Stimulated activated CD4-positive, alpha-beta T cell treated with anti-CD3 and anti-CD28 coated beads, Interleukin-2, amount 100 ng/mL, for 4 hours (primary cell): Measurements from ENCODE around the gene APOL5.

Experiments used
- DNase-seq: peaks from one replicate; pipeline ENCODE4 v3.0.0-alpha.2; 2020; ENCODE audit warnings: low read depth

Gene APOL5

DNA sequence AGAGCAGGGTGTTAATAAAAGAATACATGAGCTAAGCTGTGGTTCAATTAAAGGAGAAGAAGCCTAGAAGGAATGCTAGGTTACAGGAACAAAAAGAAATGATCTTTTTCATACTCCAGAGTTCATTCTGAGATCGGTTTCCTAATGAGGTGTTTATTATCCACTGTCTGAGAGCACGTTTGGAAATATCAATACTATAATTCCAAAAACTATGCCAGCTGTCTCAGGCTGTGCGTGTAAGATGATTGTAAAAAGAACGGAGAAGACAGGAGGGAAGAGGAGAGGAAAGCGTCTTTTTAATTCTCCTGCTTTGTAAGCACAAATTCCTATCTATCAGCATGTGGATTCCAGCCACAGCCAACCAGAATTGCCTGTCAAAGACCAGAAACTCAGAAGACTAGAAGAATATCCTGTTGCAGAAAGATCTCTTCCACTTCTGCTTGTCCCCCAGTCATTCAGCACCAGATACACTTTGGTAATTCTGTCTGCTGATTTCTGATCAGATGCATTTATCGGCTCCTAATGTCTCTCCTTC lies 25.7 kb downstream of the APOL5 start:
- no peak for DNase-seq

DNA sequence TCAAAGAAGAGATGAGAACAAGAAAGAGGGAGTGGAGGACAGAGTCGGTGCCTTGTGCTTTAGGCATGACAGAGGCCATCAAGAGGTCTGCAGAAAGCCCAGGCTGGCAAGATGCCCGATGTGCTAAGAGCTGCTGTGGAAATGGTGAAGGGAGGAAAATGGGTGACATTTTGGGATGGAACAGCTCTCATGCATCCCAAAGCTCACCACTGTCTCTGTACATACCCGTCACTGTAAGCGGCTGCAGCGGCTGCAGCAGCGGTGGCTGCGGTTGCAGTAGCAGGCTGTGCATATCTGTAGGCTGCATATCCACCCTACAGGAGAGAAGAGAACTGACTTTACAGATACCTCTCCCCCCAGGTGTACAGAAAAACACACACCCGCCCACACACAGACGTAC lies 28.6 kb downstream of the APOL5 start:
- no peak for DNase-seq

DNA sequence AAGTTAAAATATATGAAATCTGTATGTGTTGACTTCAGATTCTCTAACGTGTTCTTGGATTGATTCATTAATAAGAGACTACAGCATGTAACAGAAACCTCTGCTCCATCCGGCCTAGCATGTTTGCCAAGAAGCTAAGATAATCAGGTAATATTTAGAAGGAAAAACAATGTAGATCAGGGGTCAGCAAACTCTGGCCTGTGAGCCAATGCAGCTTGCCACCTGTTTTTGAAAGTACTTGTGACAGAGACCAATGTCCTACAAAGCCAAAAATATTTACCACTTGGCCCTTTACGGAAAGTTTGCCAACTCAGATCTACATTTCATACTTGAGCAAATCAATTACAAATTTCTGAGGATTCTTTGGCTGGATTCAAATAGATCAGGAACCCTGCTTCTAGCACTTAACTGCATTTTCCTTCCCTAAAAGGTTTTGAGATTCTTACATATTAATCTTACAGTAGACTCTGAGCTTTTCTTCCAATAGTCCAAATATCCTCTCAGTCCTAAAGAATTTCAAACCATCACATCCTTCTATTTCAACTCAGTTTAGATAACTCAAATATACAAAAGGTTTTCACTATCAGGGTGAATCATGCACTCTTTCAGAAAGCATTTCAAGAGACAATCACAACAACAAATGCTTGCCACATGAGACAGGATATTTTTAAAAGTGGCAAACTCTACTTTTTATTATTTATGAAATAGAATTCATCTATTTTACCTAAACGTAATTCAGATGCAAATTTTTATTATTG lies 29.5 kb downstream of the APOL5 start:
- DNase-seq, result no peak

DNA sequence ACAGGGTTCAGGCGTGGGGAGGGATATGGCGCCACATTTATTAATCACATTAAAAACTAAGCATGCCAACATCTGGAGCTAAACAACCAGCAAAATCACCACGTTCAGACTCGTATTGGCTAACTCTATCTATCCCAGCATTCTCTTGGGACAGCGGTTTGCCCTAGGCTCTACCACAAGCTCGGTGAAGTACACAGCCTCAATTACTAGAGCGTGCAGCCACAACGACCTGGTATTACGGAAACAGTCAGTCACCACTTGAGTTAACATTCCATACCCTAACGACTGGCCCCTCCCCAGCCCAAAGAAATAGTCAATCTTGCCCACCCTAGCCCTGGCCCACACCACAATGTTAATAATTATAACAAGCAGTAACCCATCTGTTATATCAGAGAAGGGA lies 32.1 kb downstream of the APOL5 start:
- no peak for DNase-seq

DNA sequence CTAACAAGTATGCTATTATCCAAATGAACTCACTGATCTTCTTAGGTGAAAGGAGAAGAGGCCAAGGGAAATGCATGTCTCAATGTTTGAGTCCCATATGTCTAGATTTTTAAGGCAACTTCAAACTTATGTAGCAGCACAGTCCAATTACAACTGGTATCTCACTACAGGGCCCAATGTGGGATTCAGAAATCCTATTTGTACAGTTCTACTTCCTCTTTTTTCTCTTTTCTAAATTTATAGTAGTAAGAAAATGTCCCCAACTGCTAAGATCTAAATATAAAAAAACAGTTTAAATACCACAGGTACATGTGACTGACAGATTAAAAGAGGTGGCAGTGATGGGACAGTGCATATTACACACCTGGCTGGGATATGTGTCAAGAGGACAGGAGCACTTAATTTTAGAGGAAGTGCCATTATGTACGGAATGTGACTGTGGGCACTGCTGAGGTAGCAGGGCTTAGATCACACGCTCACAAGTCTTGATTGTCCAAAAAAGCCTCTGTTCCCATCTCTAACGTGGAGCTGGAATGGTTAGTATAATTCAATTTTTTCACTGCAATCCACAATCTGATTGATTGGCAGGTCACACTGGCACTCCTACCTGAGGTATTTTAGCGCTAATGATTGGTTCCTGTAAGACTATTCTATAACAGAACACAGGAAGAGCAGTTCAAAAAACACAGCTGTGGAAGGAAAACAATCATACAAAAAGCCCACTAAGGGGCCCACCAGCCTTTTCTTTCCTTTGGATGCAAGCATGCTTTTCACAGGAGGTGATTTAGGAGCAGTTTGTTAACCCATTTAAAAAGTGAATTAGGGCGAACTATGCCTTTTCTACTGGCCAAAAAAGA lies 34.6 kb downstream of the APOL5 start:
- no peak for DNase-seq

DNA sequence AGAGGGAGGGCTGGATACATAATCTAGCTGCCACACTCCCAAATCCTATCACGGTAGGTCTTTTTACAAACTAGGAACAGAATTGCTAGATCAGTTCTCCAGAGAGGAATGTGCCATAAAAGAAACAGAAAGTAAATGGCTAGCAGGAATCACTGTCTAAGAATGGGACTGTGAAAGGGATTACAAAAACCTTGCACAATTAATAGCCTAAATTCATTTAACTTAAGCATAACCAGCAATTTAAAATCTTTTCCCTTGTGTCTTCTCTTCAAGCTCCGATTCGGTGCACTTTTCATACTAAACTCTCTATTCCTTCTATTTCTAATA lies 35.2 kb downstream of the APOL5 start:
- DNase-seq, result no peak

DNA sequence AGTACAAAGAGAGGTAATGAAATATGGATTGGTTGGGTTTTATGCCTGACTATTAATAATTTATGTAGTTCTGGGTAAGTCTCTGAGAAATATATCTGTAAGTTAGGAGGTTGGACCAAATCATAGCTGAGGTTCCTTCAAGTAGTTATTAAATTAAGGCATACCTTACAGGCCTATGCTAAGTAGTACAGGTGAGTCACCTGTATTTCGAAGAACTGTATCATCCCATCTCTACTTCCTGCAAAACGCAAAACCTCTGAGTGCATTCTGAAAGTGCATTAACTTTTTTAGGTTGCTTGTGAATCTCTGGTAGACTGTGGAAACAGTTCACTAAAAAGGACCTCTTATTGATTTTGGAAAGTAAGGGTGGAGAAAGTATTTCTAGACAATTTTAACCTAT lies 37.1 kb downstream of the APOL5 start:
- no peak for DNase-seq

DNA sequence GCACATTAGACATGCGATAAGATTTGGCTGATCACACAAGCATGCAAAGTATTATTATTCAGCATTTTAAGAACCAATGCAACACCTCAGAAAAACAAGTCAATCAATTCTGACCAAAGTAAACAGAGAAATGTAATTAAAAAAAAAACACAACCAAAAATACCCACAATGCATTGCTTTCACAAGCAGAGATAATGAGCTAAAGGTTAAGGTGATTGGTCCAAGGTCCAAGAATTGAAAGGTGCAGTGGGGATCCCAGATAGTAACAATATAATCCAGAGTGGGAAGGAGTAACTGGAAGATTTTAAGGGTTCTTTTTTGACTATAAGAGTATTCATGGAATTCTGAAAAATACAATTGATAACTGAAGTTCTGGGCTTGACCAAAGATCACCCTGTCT lies 39.0 kb downstream of the APOL5 start:
- no peak for DNase-seq

DNA sequence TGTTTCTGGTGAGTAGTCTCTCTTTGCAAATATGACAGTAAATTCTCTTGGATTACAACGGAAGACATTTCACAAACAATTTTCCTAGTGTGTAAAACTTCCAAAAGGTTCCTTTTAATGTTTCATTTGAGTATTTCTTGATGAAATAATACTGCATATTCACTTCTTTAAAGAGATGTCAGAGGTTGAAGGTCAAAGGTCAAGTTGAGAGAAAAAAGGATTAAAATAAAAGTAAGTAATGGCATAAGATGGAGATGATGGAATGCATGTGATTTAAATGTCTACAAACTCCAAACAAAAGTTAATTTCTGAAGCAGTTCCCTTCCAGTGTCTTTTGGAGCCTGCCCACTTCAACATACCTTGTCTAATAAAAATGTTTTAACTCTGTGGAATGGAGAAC lies 40.7 kb downstream of the APOL5 start:
- DNase-seq, result no peak

DNA sequence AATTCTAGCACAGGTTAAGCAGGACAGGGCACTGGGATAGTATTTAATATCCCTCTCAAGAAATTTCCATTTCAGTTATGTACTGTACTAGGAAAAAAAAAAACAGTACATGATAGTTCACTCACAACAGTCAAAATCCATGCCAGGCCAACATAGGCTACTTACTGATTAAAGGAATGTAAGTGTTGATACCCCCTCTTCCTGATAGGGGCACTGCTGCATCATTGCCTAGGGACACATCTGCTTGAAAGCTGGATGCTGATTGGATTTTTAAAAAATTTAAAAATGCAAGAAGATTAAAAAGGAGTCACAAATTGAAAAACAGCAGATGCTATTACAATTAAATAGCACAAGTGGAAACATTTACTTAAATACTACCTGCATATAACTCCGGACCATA lies 43.4 kb downstream of the APOL5 start:
- no peak for DNase-seq

DNA sequence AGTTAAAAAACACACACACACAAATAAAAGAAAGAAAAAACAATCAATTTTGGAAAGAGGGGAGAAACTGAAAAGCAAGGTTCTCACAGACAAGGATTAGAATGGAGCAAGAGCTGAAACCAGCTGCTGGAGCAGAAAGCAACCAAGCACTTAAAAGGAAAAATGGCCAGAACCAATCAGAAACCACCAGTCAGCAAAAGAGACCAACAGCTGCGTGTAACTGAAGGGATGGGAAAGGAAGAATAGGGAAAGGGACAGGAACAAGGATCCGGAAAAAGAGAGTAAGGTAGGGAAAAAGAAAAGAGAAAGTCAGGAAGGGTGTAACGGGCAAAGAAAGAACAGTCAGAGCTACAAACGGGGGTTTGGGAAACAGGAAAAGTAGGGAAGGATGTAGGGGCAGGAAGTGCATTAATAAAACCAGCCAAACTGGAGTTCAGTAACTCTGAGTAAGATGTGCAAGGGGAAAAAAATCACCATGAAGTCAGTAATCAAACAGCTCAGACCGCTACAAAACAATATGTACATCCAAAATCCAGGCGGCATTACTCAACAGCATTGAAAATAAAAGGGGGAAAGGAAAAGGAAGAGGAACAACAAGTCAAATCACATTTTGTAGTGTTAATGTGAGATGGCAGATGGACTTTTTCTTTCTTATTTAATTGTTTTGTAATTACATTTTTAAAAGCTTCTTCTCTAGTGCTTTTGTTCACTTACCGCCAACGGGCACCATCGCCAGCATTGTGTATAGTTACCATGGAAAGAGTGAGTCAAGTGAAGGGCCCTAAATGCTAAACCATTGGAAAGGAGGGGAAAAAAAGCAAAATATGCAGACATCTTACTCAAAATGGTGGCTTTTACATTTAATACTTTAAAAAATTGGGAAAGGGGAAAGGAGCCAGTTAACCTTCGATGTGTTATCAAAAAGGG lies 49.2 kb downstream of the APOL5 start:
- no peak for DNase-seq

DNA sequence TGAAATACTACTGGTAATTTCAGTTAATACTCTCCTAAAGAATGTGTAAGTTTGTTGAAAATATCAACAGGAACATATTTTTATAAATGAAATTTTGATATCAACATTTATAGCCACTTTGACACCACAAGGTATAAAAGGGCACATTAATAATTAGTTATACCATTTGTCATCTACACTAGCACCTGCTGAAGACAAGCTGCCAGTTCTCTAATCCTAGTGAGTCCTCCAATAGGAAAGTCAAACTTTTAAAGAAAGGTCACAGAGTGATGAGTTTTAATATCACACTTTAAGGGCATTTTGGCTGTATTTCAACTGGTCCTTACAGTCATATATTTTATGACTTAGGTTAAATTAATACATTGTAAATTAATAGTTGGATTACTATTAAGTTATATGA lies 52.3 kb downstream of the APOL5 start:
- DNase-seq, result no peak

DNA sequence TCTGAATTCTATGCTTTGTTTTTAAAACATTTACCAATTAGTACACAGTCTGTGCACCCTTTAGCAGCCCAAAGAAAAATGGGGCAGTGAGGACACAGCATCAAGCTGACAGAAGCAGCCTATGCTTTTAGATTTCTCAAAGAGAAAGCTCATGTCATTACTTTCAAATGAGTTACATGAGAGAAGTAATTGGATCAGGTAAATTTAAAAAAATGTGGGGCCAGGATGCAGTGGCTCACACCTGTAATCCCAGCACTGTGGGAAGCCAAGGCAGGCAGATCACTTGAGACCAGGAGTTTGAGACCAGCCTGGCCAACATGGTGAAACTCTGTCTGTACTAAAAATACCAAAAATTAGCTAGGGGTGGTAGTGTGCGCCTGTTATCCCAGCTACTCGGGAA lies 57.7 kb downstream of the APOL5 start:
- DNase-seq, result no peak

DNA sequence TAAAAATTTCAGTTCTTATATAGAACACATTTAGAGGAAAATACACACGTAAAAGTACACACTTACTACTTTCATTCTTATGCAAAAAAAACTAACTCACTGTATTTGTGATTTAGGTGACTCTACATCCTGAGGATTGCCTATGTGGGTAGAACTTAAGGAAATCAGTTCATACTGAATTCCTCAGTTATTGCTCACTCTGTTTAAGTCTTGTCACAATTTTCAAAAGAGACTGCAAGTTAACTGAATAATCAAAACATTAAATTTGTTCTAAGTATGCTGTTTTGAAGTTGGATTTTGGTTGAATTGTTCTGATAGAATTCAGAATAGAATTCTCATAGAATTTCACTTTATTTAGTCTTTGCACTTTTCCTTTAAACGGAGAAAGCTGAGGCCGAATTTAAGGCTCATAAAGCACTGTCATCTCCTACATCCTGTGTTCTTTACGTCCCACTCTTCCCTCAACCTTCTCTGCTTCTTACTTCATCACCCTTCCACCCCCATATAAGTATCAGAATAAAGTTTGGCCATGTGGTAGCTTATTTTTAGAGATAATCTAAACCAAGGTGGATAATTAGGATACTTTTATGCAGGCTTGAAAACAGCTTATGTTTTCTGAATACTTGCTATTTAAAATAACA lies 59.8 kb downstream of the APOL5 start:
- DNase-seq, result no peak
